Measurements from ENCODE around the gene EPS15. TPM values are rescaled to one million over a fixed set of nuclear protein-coding genes. Genes with fewer than 3 reads are reported as not detected.

EPS15 gene
- total RNA-seq, 1 donor from 2014 or later = 64.5 TPM

DNA sequence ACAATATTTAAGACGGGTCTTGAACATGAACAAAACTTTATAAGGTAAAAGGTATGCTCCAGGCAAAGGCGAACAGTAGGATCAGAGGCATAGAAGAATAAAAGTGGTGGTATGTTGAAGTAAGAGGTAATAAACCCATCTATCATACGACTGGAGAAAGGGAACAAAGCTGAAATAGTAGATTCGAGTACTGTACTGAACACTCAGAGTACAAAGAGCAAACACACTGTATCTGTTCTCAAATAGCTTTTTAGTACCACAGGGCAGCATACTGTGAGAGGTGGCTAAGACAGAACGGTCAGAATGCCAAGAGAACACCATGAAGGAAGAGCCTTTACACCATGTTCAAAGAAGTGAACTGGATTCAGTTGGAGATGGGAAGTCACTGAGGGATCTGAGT is 83.2 kb downstream of the EPS15 start:
- Histone ChIP-seq H3K4me3 (no peak overlapping the region), H3K27ac (replicated peaks) (no peak overlapping the region), H3K36me3 (peaks cover 45% of the 10 kb centered on the region), H3K9me3 (replicated peaks) (no peaks in the 10 kb centered on the region), H3K4me1 (peaks cover 21% of the 10 kb centered on the region), H3K27me3 (ENCODE audit: low read depth) (no peaks in the 10 kb centered on the region)
- TF ChIP-seq, protein P1, sequence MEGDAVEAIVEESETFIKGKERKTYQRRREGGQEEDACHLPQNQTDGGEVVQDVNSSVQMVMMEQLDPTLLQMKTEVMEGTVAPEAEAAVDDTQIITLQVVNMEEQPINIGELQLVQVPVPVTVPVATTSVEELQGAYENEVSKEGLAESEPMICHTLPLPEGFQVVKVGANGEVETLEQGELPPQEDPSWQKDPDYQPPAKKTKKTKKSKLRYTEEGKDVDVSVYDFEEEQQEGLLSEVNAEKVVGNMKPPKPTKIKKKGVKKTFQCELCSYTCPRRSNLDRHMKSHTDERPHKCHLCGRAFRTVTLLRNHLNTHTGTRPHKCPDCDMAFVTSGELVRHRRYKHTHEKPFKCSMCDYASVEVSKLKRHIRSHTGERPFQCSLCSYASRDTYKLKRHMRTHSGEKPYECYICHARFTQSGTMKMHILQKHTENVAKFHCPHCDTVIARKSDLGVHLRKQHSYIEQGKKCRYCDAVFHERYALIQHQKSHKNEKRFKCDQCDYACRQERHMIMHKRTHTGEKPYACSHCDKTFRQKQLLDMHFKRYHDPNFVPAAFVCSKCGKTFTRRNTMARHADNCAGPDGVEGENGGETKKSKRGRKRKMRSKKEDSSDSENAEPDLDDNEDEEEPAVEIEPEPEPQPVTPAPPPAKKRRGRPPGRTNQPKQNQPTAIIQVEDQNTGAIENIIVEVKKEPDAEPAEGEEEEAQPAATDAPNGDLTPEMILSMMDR (IDR thresholded peaks at IDR 0.05; ENCODE audit: borderline replicate concordance) = no peak
- no peak for DNase-seq
- intact Hi-C loops (cut with micrococcal nuclease) = no loop called here

DNA sequence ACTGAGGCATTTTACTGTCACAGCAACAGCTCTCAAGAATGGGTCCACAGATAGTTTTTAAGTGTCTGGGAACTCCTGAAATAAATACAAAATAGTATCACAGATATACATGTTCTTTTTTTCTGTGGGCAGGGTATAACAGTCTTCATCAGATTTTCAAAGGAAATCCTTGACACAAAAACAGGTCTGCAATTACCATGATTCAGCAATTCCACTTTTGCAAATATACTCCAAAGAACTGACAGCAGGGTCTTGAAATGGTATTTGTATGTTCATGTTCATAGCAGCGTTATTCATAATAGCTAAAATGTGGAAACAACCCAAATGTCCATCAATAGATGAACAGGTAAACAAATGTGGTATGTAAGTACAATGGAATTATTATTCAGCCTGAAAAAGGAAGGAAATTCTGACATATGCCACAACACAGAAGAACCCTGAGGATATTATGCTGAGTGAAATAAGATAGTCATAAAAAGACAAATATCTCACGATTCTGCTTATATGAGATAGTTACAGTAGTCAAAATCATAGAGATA is 85.0 kb downstream of the EPS15 start:
- Histone ChIP-seq H3K9me3 (replicated peaks) (no peaks in the 10 kb centered on the region), H3K27me3 (ENCODE audit: low read depth) (no peaks in the 10 kb centered on the region), H3K27ac (replicated peaks) (peak overlapping the region; percentile 64), H3K4me3 (no peak overlapping the region), H3K4me1 (peaks cover 24% of the 10 kb centered on the region), H3K36me3 (peaks cover 48% of the 10 kb centered on the region)
- intact Hi-C loops (cut with micrococcal nuclease) = no loop called here
- TF ChIP-seq, protein P1 (IDR thresholded peaks at IDR 0.05; ENCODE audit: borderline replicate concordance) = no peak
- no peak for DNase-seq

DNA sequence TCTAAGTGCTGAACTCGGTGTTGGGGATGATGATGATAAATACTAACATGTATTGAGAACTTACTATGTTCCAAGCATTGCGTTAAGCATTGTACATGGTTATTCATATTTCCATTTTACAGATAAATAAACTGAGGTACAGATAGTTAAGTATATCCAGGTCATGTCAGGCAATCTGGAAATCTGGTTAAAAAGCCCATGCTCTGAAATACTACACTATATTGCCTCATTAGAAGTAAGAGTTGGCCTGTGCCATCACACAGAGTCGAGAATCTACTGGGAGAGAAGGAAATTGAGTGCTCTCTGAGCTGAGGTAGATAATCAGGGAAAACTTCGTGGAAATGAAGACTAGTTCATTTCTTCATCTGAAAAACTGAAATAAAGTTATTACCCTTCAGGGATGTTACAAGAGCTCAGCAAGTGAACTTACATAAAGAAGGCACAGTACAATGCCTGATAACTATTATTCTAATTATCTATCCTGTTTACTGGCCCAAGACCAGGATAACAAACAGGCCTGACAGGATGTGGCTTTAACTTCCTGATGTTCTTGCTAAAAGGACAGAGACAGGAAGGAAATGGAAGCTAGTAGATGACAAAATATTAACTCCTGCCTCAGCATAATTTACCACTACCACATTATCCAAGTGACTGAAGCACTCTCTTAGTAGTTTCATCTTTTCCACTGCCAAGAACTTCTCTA is 85.6 kb downstream of the EPS15 start:
- DNase-seq = no peak
- Histone ChIP-seq H3K4me3 (no peak overlapping the region), H3K27me3 (ENCODE audit: low read depth) (no peaks in the 10 kb centered on the region), H3K9me3 (replicated peaks) (peaks cover under 1% of the 10 kb centered on the region), H3K27ac (replicated peaks) (peak overlapping the region; percentile 64), H3K36me3 (peaks cover 48% of the 10 kb centered on the region), H3K4me1 (peaks cover 21% of the 10 kb centered on the region)
- intact Hi-C loops (cut with micrococcal nuclease) = no loop called here
- TF ChIP-seq, protein P1 (IDR thresholded peaks at IDR 0.05; ENCODE audit: borderline replicate concordance) = no peak

DNA sequence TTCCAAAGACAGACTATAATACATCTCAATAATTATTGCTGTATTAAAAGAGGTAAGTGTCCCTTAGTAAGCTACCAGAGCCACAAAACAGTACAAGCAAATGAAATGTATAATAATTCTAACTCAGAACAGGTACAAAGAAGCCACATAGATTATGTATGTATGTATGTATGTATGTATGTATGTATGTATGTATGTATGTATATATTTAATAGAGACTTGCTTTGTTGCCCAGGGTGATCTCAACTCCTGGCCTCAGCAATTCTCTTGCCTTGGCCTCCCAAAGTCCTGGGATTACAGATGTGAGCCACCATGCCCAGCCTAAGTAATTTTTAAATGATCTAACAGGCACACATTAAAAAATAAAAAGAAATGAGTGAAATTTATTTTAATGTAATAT is 86.9 kb downstream of the EPS15 start:
- H3K27me3 ChIP-seq (ENCODE audit: low read depth) = no peaks in the 10 kb centered on the region
- peaks cover 56% of the 10 kb centered on the region for H3K36me3 ChIP-seq
- no peak for DNase-seq
- H3K27ac ChIP-seq (replicated peaks) = no peak overlapping the region
- peaks cover 21% of the 10 kb centered on the region for H3K4me1 ChIP-seq
- intact Hi-C loops (cut with micrococcal nuclease) = no loop called here
- H3K4me3 ChIP-seq = no peak overlapping the region
- peaks cover 10% of the 10 kb centered on the region for H3K9me3 ChIP-seq (replicated peaks)
- TF ChIP-seq, protein P1 (IDR thresholded peaks at IDR 0.05; ENCODE audit: borderline replicate concordance) = no peak

DNA sequence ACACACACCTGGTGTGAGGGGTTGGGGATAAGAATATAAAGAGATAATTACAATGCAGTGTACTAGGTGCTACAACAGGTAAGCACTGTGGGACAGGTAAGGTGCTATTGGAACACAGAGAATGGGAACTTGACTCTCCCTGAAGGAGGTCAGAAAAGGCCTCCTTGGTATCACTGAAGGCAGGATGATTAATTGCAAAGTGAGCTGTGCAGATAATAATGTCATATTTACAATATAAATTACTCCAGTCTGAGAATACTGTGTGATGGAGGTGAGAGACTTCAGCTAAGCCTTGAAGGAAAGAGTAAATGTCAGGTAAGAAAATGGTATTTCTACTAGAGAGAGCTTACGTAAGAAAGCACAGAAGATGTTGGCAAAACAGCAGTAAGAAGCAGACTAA is 91.6 kb downstream of the EPS15 start:
- intact Hi-C loops (cut with micrococcal nuclease) = no loop called here
- H3K27ac ChIP-seq (replicated peaks) = no peak overlapping the region
- DNase-seq = no peak
- peaks cover 10% of the 10 kb centered on the region for H3K9me3 ChIP-seq (replicated peaks)
- H3K4me1 ChIP-seq = peaks cover 49% of the 10 kb centered on the region
- peaks cover 38% of the 10 kb centered on the region for H3K36me3 ChIP-seq
- H3K4me3 ChIP-seq = no peak overlapping the region
- no peaks in the 10 kb centered on the region for H3K27me3 ChIP-seq (ENCODE audit: low read depth)
- TF ChIP-seq, protein P1 (IDR thresholded peaks at IDR 0.05; ENCODE audit: borderline replicate concordance) = no peak
